Hindlimb muscle (tissue), 1 donor: Measurements from ENCODE around the gene GPR153. TPM values are rescaled to one million over a fixed set of nuclear protein-coding genes. Genes with fewer than 3 reads are reported as not detected.

Experiments used
- DNase-seq: peaks from one replicate; pipeline ENCODE4 v3.0.0-alpha.2; 2013
- polyA plus RNA-seq: library from polyadenylated mRNA; unstranded; fragments of 120-200 nt; gene quantifications from one replicate; pipeline ENCODE4 v1.2.1, GENCODE V29; 2013; ENCODE audit not compliant: insufficient read length

The GPR153 gene
- polyA plus RNA-seq, 1 donor: 23.4 TPM

DNA sequence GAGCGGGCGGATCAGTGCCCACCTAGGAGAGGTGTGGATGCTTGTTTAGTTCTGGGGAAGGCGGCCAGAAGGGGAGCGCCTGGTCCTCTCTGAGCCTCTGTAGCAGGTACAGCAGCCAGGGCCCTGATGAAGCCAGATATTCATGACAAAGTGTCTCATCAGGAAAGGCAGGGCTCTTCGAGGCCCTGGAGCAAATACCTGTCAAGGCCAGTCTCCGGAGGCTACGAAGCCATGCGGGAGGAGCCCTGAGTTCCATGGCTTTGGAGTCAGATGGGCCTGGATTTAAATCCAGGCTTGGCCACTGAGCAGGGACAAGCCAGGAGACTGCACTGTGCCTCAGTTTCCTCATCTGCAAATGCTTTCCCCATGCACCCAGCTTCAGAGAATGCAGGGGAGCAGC, 25.4 kb upstream of the GPR153 start:
- DNase-seq: no peak

DNA sequence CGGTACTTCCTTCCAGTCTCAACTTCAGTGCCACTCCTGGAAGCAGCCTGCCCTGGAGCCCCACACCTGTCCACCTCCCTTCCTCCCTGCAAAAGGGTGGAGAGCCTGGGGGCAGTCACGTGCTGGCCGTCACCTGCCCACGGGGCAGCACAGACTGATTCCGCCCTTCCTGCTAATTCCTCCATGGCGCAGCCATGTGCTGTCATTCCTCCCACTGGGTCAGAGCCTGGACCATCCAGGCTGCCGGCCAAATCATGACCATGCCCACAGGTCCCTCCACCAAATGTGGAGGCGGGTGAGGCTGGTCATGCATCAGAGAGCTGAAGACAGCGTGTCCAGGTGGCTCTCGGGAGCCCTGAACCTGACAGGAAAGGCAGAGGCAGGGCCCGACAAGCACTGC, 24.4 kb upstream of the GPR153 start:
- DNase-seq: no peak

DNA sequence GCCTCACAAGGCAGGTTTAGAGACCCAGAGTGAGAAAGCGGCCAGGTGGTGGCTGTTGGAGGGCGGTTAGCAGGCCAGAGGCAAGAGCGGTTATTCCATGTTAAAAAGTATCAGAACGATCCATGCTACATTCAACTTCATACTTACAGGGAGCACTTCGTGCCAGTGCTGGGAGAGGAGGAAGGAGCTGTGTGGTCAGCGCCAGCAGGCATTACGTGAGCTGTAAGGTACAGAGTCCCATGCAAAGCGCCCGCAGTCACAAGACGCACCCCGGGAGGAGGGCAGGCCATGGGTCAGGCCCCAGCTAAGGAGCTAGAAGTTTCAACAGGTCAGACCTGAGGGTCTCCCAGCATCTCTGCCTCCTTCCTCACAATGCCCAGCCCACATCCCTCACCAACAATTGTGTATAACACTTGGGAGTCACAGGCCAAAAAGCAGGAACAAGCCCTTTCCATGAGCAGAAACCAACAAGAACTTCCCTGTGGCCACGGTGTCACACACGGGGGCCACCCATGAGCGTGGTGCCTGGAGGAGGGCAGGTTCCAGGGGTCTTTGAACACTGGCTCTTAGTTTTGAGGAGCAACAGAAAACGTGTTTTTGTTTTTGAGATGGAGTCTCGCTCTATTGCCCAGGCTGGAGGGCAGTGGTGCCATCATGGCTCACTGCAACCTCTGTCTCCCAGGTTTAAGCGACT, 21.8 kb upstream of the GPR153 start:
- no peak for DNase-seq

DNA sequence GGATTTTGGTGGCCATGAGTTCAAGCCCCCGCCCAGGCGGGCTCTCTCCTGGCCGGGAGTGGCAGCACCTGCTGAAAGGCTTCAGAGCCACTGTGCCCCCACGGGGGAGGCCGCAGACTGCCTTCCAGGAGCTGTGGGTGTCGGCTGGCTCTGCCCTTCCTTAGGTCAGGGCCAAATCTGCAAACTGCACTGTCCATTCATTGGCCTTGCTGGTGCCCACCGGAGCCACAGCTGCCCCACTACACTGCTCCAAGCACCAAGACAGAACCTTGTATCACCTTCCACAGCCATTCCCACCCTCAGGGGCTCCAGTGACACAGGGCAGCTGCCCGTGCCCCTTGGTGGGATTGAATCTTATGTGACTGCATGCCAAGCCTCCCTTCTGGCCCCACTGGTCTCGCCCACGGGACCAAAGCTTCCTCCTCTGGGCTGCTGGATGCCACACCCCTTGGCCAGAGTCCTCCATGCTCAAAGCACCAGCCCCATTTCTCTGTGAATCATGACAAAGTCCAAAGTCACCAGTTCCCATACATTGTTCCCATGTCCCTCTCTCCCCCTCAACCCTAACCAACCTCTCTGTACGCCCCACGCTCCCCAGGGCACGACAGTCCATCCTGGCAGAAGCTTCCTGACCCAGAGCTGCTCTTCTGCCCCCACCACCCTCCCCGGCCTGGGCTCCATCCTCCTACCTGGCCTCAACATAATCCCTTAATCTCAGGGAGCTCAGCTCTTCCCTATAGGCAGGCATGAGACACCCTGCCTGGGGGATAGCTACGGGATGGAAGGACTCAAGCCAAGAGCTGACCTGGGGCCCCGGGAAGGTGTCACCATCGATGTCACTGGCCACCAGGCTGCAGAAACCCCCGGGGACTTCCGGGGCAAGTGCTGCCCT, 20.9 kb upstream of the GPR153 start:
- DNase-seq: no peak

DNA sequence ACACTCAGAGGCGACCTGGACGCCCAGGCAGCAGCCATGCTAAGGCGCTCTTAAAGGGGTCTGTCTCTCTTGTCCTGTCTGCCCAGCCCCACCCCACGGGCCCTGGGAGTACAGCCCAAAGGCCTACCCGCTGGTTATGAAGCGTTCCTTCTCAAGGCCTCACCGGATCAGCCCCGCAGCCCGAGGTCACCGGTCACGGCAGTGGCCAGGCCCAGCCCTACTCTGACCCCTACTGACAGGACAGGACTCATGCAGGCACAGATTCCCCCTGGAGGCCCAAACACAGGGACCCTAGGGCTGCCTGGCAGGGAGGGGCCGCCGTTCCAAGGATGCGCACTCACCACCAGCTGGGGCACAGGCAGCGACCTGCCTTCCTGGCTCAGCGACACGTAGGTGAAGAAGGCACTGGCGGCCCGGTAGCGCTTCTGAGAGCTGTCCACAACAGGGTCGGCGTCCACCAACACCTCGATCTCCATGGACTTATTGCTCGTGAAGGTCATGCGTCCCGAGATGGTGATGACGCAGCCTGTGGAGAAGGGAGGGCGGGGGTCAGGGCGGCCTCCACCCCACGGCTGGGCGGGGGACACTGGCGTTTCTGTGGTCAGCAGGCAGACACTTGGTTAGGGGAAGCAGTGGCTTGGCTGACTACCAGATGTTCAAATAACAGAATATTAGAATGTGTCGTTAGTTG, 20.0 kb upstream of the GPR153 start:
- no peak for DNase-seq

DNA sequence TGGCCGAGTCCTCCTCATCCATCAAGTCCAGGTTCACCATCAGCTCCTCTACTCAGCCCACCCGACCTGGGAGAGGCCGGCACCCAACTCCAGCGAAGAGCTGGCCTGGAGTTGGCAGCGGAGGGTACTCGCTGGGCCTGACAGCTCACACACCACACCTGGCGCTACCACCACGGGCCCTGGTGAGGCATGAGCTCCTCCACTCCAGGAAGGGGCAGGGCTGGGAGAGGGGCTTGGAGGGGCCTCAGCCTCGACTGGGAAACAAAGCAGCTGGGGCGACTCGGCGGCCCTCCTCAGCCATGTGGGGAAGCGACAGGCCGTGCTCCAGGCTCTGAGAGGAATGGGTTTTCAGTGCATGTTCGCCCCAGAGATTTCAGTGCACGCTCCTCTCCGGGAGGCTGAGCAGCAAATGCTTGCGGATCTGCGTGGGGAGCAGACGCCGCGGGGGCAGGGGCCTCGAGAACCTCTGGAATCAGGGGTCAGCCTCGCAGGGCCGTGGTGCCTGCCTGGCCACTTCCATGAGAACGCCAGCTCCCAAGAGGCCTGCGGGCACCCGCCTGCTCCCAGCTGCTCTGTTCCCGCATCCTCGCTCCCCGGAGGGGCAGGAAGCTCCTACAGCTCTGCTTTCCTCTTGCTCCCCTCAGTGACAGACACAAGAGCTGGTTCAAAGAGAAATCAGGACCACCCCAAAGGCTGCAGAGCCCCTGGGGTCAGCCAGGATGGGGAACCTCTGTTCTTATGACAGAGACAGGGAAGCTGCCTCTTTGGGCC, 18.9 kb upstream of the GPR153 start:
- DNase-seq: no peak

DNA sequence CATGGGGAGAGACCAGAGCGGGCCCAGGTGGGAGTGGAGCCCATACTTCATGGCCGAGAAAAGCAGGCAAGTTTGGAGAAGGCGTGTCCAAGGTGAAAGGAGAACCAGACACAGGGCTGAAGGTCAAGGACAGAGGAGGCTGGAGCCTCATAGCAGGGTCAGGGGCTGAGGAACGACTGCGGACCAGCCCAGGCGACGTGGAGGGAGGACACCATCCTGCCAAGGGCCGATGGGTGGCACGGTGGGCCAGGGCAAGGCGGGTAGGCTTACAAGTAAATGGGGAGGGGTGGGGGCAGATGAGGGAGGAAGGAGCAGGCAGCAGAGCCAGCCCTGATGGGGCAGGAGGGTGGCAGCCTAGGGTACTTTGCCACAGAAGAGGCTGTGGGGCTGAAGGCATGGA, 18.2 kb upstream of the GPR153 start:
- DNase-seq: no peak

DNA sequence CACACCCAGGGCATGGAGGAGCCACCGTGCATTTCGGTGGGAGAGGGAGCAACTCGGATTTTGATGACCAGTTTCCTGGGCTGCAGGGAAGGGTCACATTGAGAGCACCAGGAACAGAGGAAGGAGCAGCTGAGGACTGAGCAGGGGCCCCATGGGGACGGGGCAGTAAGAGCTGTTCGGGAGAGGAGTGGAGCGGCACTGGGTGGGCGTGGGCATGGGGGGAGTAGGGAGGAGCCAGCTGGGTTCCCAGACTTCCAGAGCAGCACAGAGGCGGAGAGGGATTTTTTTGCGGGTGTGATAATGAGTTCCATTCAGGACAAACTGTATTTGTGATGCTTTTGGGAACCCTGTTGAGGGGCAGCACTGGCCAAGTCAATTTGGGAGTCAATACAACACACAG, 17.4 kb upstream of the GPR153 start:
- no peak for DNase-seq

DNA sequence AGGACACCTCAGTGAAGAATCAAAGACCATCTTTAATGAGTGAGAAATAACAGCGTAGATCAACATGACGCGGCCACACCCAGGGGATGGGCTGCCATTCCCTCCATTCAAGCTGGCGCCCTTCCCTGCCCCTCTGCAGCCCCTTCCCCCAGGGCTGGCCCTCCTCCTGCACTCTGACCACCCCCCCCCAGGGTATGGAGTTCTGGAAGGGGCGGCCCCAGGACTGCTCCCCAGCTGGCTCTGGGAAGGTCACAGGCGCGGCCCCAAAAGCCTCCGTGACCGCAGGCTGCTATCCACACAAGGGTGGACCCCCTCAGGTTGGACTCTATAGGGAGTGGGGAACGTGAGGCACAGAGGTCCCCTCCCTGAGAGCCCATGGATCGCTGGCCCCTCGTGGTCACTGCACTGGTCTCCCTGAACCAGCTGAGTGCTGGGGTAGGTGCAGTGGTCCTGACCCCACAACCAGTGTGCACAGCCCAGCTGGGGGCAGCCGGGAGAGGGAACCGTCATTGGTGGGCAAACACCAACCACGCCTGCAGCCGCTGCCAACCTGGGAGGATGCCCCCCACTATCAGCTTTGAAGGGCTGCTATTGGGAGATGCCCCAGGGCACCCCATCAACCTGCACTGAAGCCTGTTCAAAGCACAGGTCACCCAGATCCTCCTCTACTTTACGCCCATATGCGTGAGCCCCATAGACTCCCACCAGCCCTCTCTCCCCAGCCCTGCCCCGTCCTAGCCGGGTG, 16.1 kb upstream of the GPR153 start:
- no peak for DNase-seq

DNA sequence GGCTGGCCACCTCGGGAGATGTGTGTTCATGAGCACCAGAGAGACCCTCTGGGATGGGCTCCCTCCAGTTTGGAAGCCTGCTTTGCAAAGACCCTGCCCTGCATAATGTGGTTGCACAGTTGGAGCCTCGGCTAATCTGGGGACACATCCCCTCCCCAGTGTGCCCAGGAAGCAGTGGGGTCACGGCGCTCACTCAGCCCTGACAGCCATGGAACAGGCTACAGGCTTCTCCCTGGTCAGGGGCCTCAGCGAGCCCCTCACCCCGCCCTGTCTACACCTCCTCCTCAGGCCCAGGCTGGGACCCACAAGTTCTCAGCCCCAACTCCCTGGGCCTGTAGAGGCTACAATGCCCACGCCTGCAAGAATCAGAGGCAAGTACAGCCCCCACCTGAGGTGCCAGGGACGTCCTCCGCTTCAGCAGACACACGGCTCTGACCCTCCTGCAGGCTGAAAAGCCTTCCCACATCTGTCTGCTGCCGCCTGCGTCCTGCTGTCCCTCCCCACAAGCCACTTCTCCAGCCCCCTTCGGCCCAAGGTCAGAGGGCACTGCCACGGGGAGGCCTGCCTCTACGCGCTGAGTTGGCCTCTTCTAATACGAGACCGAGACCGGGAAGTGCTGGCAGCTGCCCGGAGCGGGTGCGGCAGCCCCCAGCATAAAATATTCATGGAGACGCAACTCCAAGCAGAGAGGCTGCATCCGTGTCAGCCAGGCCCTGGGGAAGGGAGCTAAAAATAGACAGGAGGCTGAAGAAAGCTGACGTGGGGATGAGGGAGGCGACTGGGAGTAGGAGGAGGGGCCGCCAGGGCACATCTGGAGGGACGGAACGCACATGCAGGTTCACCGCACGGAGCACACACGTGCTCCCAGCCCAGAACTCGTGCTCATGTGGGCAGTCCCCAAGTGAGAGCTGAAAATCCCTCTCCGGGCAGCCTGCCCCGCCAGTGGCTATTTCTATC, 15.2 kb upstream of the GPR153 start:
- DNase-seq: peak; percentile 88

DNA sequence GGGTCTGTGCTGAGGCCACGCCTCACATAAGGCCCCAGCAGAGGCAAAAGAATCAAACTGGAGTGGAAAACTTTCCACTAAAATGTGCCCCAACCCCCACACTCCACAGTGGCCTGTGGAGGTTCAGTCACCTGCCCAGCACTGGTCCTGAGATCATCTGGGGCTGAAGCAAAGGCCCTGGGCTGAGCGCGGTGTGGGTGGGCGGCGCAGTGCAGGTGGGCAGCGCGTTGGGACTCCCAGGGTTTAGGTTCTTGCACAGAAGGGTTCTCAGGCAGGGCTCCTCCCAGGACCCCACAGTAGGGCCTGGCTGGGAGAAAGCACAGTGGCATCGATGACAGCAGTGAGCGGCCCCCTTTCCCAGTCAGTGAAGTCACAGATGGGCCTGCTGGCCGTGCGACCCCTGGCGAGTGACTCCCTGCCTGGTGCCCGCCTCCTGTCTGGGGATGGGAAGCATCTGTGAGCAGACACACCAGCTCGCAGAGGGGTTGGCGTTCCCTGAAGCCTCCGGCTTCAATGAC, 13.8 kb upstream of the GPR153 start:
- no peak for DNase-seq

DNA sequence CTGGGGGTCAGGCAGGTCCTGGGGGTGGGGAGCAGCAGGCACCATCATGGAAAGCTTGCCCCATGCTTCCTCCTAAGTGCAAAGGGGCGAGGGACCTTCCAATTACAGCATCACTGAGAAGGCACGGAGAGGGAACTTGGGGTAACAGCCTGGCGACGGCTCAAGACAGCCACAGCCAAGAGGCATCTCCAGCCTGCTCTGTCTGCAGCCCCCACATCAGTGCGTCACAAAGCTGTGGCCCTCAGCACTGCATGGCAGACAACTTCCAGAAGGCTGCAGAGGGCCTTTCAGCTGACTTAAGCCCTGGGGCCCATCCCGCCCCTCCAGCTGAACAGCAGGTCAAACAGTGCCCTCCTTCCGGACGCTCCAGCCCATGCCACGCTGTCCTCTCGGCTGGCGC, 13.2 kb upstream of the GPR153 start:
- no peak for DNase-seq

DNA sequence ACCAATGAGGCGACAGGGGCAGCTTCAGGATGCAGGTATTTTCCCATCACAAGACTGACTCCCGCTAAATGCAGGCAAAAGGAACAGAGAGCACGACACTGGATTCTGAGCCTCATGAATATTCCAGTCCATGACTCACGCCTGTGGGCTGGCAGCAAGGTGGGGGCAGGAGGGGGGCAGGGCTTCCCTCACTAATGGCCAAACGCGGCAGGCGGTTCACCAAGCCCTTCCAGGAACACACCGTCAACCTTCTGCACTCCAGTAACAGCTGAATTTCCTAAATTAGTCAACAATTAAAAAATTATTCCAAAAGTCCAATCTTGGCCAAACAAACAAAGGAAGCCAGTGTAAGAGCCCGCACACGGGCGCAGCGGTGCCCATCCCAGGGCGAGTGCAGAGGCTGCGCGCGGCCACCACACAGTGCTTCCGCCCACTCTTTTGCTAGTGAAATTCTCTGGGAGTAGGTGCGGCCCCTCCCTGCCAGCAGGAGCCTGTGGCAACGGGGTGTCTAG, 12.5 kb upstream of the GPR153 start:
- DNase-seq: no peak

DNA sequence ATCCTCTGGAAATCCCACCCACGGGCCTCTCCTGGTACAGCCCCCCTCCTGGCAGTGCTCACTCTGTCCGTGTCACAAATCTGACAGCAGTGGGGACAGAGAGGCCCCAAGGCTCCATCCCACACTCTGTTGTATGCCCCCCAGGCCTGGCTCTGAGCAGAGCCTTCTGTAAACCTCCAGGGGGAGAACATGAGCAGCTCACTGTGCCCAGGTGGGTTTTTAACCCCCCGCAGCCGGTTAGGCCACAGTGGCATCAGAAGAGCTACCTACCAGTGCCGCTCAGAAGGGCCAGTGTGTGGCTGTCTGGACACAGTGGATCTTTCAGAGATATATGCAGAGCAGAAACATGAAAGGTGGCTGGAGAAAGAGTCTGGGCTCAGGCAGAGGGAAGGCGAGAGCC, 12.0 kb upstream of the GPR153 start:
- DNase-seq: no peak

DNA sequence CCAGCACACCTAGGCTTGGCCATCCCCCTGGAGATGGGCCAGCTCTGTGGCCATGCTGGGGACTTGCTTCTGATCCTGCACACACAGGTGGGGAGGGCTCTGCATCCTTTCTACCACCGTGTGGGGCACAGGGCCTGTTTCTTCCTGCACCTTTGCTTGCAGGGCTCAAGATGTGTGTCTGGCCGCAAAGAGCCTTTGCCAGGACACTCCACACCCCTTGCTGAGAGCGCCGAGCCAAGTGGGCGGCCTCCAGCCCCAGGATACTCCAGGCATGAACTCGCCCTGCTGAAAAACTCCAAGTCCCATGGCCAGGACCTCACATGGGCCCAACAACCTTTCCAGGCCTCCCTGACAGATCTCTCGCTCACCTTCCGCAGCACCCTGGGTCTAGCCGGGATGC, 11.6 kb upstream of the GPR153 start:
- no peak for DNase-seq

DNA sequence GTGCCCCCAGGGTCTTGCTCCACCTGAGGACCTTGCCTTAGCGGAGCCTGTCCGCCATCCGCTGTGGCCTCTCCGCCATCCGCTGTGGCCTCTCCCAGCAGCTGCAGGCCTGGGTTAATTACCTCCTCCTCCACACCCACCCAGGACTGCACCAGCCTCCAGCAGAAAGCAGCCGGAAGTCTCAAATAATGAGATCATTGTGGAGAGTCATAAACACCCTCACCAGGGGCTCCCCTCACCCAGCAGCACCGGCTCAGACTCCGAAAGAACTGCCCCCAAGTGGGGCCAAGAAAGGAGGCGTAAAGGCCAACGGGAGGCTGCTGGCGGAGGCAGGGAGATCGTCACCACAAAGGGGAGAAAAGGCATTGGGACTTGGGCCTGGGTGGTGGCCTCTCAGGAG, 10.7 kb upstream of the GPR153 start:
- no peak for DNase-seq

DNA sequence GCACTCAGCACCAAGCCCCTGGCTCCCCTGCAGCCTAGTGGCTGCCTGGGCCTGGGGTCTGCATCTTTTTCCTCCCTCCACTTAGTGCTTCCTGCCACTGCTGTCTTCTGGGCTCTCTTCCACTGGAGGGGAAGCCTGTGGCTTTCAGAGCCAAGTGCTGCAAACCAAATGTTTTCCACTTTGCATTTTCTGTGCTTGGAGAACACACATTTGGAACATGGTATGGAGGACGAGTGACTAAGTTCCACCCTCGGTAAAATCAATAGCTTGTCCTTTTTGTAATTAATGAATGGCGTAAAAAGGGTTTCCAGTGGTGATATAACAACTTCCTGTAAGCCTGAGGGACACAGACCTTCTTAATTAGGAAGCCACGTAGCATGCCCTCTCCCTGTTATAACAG, 10.1 kb upstream of the GPR153 start:
- peak; percentile 79 for DNase-seq

DNA sequence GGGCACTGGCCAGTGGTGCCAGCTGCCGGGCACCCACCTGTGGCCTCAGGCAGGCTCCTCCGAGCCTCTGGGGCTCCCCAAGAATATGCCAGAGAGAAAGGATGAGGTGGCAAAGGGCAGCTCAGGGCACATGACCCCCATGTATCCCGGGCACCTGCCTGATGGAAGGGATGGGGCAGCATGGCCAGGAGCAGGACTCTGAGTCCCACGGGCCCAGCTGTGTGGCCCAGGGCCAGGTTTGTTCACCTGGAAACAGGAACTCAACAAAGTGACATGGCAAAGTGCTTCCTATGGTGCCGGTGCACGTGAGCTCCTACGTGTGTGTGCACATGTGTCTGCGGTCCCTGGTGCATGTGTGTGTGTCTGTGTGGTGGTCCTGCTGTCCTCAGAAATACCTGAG, 9.5 kb upstream of the GPR153 start:
- no peak for DNase-seq

DNA sequence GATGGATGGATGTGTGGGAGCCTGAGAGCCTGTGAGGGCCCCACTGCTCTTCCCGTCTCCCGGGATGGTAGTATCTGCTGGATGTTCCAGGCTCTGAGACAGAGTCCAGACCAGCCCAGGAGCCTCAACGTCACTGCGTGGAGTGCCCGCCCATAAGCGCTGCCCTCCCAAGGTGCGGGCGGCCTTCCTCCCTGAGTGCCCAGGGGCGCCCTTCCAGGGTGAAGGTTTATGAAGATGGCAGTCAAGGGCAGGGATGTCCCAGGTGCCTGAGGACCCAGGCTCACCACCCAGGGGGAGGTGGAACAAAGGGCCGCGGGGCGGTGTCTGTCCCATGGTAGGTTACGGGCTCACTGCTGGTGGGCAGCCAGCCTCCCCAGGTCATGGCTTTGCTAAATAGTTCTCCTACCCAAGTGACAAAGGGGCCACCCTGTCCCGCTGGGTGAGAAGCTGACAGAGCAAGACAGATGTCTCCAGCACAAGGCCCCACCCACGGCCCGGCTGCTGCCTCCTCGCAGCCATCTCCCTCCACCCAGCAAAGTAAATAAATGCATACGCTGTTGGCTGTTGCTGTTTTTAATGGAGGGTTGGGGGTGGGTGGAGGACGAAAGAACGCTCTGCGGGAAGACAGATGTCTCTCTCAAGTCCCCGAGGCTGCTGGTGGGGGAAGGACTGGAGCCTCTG, 9.0 kb upstream of the GPR153 start:
- DNase-seq: no peak

DNA sequence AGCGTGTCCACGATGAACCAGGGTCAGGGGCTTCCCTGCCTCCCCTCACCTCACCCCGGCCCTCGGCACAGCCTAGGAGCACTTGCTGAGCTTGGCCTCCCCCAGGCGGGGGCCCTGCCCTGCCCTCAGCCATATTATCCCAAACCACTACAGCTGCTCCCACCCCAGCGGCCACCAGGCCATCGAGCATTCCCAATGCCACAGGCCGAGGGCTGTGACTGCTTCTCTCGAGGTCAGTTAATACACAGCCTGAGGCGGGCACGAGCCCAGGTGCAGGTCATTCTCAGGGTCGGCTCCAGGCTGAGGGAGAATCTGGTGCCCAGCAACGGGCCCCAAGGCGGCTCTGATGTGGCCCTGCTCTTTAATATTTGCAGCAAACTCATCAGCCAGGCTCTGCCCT, 8.4 kb upstream of the GPR153 start:
- DNase-seq: no peak
